ENCODE measurements around the gene ETS2.

GRCh38 chr21:38773099-38774061 lies 32.3 kb upstream of the ETS2 start:
- no peak for TF ChIP-seq CTCF (IDR thresholded peaks at IDR 0.05)
- TF ChIP-seq POLR2AphosphoS5 (IDR thresholded peaks at IDR 0.05; ENCODE audit: low read depth, low read length): no peak
- no peak for TF ChIP-seq TCF7L2 (IDR thresholded peaks at IDR 0.05; ENCODE audit: low read depth, low read length)
- TF ChIP-seq, protein P1, sequence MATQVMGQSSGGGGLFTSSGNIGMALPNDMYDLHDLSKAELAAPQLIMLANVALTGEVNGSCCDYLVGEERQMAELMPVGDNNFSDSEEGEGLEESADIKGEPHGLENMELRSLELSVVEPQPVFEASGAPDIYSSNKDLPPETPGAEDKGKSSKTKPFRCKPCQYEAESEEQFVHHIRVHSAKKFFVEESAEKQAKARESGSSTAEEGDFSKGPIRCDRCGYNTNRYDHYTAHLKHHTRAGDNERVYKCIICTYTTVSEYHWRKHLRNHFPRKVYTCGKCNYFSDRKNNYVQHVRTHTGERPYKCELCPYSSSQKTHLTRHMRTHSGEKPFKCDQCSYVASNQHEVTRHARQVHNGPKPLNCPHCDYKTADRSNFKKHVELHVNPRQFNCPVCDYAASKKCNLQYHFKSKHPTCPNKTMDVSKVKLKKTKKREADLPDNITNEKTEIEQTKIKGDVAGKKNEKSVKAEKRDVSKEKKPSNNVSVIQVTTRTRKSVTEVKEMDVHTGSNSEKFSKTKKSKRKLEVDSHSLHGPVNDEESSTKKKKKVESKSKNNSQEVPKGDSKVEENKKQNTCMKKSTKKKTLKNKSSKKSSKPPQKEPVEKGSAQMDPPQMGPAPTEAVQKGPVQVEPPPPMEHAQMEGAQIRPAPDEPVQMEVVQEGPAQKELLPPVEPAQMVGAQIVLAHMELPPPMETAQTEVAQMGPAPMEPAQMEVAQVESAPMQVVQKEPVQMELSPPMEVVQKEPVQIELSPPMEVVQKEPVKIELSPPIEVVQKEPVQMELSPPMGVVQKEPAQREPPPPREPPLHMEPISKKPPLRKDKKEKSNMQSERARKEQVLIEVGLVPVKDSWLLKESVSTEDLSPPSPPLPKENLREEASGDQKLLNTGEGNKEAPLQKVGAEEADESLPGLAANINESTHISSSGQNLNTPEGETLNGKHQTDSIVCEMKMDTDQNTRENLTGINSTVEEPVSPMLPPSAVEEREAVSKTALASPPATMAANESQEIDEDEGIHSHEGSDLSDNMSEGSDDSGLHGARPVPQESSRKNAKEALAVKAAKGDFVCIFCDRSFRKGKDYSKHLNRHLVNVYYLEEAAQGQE (IDR thresholded peaks at IDR 0.05; ENCODE audit: insufficient read depth in 1 of 2, low read depth in 2 of 2, low read length in 1 of 2): no peak
